Caco-2 (cell line): ENCODE measurements around the gene DNHD1. TPM values are rescaled to one million over a fixed set of nuclear protein-coding genes. Genes with fewer than 3 reads are reported as not detected.

ENCODE experiments used
- BruUV-seq: library from RNA; stranded (reverse); fragments of 400-500 nt; replicated peaks from 2 replicates; lab custom pipeline; 2021; lab: Mats Ljungman, UMichigan
- CTCF ChIA-PET: fragments of 300-600 bp; sonication (Branson Sonifier 250); formaldehyde crosslinking; loops from one replicate; lab custom pipeline; 2022; ENCODE audit warnings: antibody characterized with exemption; lab: Charles Lee
- POLR2A ChIA-PET: fragments of 300-600 bp; sonication (Branson Sonifier 250); formaldehyde crosslinking; loops from one replicate; lab custom pipeline; 2022; ENCODE audit warnings: antibody characterized with exemption; lab: Charles Lee
- DNase-seq, 2 experiments: peaks; one replicate each; pipeline versions ENCODE4 v3.0.0 to v3.0.0-alpha.2; 2020 to 2022
- H3K27me3 ChIP-seq: replicated peaks from 2 replicates; pipeline ENCODE4 v1.6.0; 2011; ENCODE audit warnings: low read length; ENCODE audit not compliant: control insufficient read depth, insufficient read depth
- H3K36me3 ChIP-seq: 2 replicates; pipeline ENCODE4 v1.5.1; 2011; ENCODE audit warnings: low read length; ENCODE audit not compliant: control insufficient read depth, insufficient read depth
- H3K4me1 ChIP-seq: fragments of 250-450 bp; sonication (Bioruptor Pico); 2 replicates; pipeline ENCODE4 v1.5.1; 2020; ENCODE audit warnings: mild to moderate bottlenecking
- H3K4me3 ChIP-seq: 2 replicates; pipeline ENCODE4 v1.5.1; 2011; ENCODE audit warnings: low read depth, mild to moderate bottlenecking, control low read depth, low read length
- H3K9me3 ChIP-seq: fragments of 250-450 bp; sonication (Bioruptor Pico); 2 replicates; pipeline ENCODE4 v1.5.1; 2020; ENCODE audit warnings: mild to moderate bottlenecking, moderate library complexity
- H3K27ac Mint-ChIP-seq: one replicate; pipeline ENCODE4 v1.8.0; 2022; ENCODE audit warnings: mixed read lengths; ENCODE audit not compliant: unreplicated experiment
- H3K27me3 Mint-ChIP-seq: one replicate; pipeline ENCODE4 v1.8.0; 2022; ENCODE audit warnings: mixed read lengths; ENCODE audit not compliant: insufficient read depth, unreplicated experiment
- H3K36me3 Mint-ChIP-seq: one replicate; pipeline ENCODE4 v1.8.0; 2022; ENCODE audit warnings: mild to moderate bottlenecking, mixed read lengths; ENCODE audit not compliant: insufficient read depth, unreplicated experiment
- H3K4me1 Mint-ChIP-seq: one replicate; pipeline ENCODE4 v1.8.0; 2022; ENCODE audit warnings: low read depth, mixed read lengths; ENCODE audit not compliant: unreplicated experiment
- H3K4me3 Mint-ChIP-seq: one replicate; pipeline ENCODE4 v1.8.0; 2022; ENCODE audit warnings: mild to moderate bottlenecking, moderate library complexity, mixed read lengths; ENCODE audit not compliant: unreplicated experiment
- H3K9me3 Mint-ChIP-seq: one replicate; pipeline ENCODE4 v1.8.0; 2022; ENCODE audit warnings: mixed read lengths; ENCODE audit not compliant: unreplicated experiment
- CTCF ChIP-seq, 2 experiments: fragments of 200-600 bp in 1 of 2; IDR thresholded peaks; 1 replicate in 1 of 2; 2 replicates in 1 of 2; pipeline versions ENCODE4 v1.5.1 to v1.8.0; 2011 to 2022; ENCODE audit warnings: antibody characterized with exemption in 1 of 2, control low read depth in 1 of 2, inconsistent platforms in 1 of 2, low read depth in 1 of 2, low read length in 1 of 2, mild to moderate bottlenecking in 1 of 2, moderate library complexity in 1 of 2; ENCODE audit not compliant: insufficient read depth in 1 of 2, severe bottlenecking in 1 of 2, unreplicated experiment in 1 of 2
- intact Hi-C: fragments of 100-400 bp; cut with micrococcal nuclease; formaldehyde crosslinking; loops from one replicate; pipeline ENCODE4 v1.10.0; 2022; ENCODE audit not compliant: unreplicated experiment
- total RNA-seq: library from RNA; stranded (reverse); gene quantifications from 2 replicates; pipeline ENCODE4 v1.2.3, GENCODE V29; 2022

DNHD1 gene
- total RNA-seq, 1 experiment from 2014 or later, result 5.7 TPM

GRCh38 chr11:6553634-6554033 lies 56.6 kb downstream of the DNHD1 start:
- Histone ChIP-seq H3K4me1 (no peaks in the 10 kb centered on the region), H3K4me3 (no peak overlapping the region), H3K27me3 (no peaks in the 10 kb centered on the region), H3K36me3 (no peaks in the 10 kb centered on the region), H3K9me3 (no peaks in the 10 kb centered on the region)
- Mint-ChIP-seq H3K36me3 (no peaks in the 10 kb centered on the region), H3K27ac (no peak overlapping the region), H3K4me1 (no peaks in the 10 kb centered on the region), H3K4me3 (no peak overlapping the region), H3K27me3 (no peaks in the 10 kb centered on the region), H3K9me3 (no peaks in the 10 kb centered on the region)
- no peak for TF ChIP-seq CTCF (IDR thresholded peaks at IDR 0.05; ENCODE audit: insufficient read depth in 1 of 2, low read depth in 1 of 2, low read length in 1 of 2, severe bottlenecking in 1 of 2, unreplicated experiment in 1 of 2)
- intact Hi-C loops, result no loop called here
- CTCF ChIA-PET, result interaction anchor here (0.6 kb wide), 1 partner anchor 22 kb away, joined by 3 read pairs; no protein-coding TSS in a partner anchor
- POLR2A ChIA-PET, result no interaction called here
- no TSS peak for BruUV-seq
- DNase-seq, result no peak

- Mint-ChIP-seq H3K27me3 (no peaks in the 10 kb centered on the region), H3K9me3 (no peaks in the 10 kb centered on the region), H3K4me3 (no peak overlapping the region), H3K4me1 (no peaks in the 10 kb centered on the region), H3K27ac (no peak overlapping the region), H3K36me3 (no peaks in the 10 kb centered on the region)
- H3K4me3 ChIP-seq, result no peak overlapping the region
- no peaks in the 10 kb centered on the region for H3K4me1 ChIP-seq
- H3K36me3 ChIP-seq, result no peaks in the 10 kb centered on the region
- H3K27me3 ChIP-seq, result no peaks in the 10 kb centered on the region
- ChIA-PET POLR2A (no interaction called here), CTCF (no interaction called here)
- DNase-seq, result no peak
- no TSS peak for BruUV-seq
- H3K9me3 ChIP-seq, result no peaks in the 10 kb centered on the region
- intact Hi-C loops, result no loop called here
- no peak for TF ChIP-seq CTCF (IDR thresholded peaks at IDR 0.05; ENCODE audit: insufficient read depth in 1 of 2, low read depth in 1 of 2, low read length in 1 of 2, severe bottlenecking in 1 of 2, unreplicated experiment in 1 of 2)
Observed at GRCh38 chr11:6554828-6555706, 58.0 kb downstream of the DNHD1 start.

- intact Hi-C loops, result no loop called here
- CTCF ChIA-PET, result no interaction called here
- H3K36me3 Mint-ChIP-seq, result no peaks in the 10 kb centered on the region
- no peaks in the 10 kb centered on the region for H3K9me3 Mint-ChIP-seq
- TF ChIP-seq CTCF (IDR thresholded peaks at IDR 0.05; ENCODE audit: insufficient read depth in 1 of 2, low read depth in 1 of 2, low read length in 1 of 2, severe bottlenecking in 1 of 2, unreplicated experiment in 1 of 2), result no peak
- no peak overlapping the region for H3K27ac Mint-ChIP-seq
- Histone ChIP-seq H3K4me1 (no peaks in the 10 kb centered on the region), H3K36me3 (no peaks in the 10 kb centered on the region), H3K4me3 (no peak overlapping the region), H3K9me3 (no peaks in the 10 kb centered on the region), H3K27me3 (no peaks in the 10 kb centered on the region)
- no peak for DNase-seq
- H3K27me3 Mint-ChIP-seq, result no peaks in the 10 kb centered on the region
- no TSS peak for BruUV-seq
- no peaks in the 10 kb centered on the region for H3K4me1 Mint-ChIP-seq
- POLR2A ChIA-PET, result no interaction called here
- no peak overlapping the region for H3K4me3 Mint-ChIP-seq
Observed at GRCh38 chr11:6556139-6556949, 59.3 kb downstream of the DNHD1 start.
